GM19351 (cell line): ENCODE measurements around the gene CBLN3.
"Not testable (repeated sequence)": the region's sequence is repeated elsewhere in the genome, so short reads cannot be mapped to it uniquely, and the experiment has no call there.

Experiments used
- ATAC-seq: cut with Tn5 transposase; IDR thresholded peaks from one replicate; pipeline ENCODE4 v1.9.1; 2021; ENCODE audit warnings: mild to moderate bottlenecking, moderate library complexity; ENCODE audit not compliant: unreplicated experiment

The CBLN3 gene

DNA sequence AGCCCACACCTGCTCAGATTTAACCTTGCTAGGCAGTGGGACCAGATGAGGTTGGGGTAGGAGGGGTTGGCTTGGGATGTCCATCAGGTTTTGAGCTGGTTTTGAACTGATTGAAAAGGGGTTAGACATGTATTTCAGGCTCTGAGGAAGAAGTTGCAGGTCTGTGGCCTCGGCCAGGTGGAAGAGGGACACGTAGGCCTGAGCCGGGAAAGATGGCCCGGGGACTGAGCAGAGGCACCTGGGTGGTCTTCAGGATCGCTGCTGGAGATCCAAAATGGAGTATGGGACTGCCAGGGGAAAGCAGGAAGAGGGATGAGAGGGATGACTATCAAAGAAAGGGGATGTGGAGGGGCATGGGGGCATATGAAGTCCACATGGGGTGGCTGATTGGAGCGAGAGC lies 23.1 kb downstream of the CBLN3 start:
- ATAC-seq: no peak

DNA sequence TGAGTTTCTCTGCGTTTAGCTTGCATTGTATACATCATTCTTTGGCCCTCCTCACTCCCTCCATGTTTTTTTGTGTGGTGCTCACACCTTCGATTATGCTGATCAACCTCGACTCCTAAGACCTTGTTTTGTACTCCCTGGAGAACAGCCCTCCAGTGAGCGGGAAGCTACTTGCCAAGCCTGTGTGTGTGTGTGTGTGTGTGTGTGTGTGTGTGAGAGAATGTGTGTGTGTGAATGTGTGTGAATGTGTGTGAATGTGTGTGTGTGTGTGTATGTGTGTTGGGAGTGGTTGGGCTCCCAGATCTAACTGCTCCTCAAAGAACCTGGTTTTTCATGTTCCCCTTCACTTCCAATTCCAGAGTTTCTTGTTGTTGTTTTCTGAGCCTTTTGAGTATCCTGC lies 24.7 kb downstream of the CBLN3 start:
- no peak for ATAC-seq

DNA sequence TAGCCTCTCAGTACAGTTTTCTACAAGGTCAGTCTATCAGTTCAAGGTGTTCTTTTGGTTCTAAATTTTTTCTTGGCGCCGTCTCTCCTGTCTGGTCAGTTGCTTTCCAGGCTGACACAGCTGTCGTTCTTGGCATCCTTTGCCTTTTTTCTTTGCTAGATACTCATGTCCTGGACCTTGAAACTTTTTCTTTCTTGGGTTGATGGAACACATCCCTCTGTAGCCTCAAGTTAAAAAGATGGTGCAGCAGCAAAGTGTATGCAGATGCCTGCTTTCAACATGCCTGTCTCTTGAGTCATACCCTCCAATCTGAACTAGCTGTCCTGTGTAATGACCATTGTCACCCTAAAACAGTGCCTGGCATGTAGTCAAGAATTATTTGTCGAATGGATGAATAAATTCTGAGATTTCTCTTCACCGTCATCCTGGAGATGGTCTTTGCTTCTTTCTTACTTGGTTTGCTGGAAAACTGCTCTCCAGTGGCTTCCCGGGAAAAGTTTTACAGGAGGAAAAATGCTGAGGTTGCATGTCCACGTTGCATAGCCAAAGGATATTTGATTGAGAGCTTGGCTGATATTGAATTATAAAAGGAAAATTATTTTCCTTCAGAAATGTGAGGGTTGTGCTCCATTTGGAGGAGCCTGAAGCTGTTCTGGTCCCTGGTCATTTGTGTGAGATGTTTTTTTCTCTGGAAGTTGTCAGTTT lies 26.0 kb downstream of the CBLN3 start:
- no peak for ATAC-seq

DNA sequence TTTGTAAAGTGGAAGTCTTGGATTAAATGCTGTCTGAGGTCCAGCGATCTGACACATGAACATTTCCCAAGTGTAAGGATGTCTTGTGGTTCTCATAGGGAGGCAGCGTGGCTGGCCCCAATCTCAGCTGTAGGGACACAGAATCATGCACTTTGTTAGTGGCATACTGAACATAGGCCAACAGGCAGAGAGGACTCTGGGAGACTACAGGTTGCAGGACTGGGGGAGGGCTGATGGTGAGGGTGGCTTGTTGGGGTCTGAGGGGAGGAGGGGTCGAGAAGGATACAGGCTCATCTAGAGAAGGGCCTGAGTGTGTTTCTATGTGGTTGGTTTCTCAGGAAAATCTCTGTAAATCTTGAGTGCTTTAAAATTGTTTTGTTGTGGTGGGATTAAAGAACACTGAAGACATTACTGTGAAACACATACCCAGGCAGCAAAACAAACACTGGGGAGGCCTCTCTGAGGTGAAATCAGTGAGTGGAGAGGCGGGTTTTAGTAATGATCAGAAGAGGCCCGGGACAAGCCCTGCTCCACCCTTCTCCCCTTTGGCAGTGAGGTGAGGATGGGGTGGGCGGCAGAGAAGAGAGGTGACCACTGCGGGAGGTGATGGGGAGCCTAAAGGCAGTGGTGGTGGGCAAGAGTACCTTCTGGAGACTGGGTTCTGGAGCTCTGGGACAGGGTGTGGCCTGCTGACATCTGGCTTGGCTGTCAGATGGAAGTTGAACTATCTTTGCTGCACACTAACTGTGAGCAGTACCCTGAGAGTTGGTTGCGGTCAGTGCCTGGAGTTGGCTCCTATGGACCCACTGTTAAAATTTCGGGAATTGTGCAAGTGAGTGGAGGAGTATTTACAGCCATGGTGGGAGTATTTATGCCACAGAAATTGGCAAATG lies 27.4 kb downstream of the CBLN3 start:
- no peak for ATAC-seq

DNA sequence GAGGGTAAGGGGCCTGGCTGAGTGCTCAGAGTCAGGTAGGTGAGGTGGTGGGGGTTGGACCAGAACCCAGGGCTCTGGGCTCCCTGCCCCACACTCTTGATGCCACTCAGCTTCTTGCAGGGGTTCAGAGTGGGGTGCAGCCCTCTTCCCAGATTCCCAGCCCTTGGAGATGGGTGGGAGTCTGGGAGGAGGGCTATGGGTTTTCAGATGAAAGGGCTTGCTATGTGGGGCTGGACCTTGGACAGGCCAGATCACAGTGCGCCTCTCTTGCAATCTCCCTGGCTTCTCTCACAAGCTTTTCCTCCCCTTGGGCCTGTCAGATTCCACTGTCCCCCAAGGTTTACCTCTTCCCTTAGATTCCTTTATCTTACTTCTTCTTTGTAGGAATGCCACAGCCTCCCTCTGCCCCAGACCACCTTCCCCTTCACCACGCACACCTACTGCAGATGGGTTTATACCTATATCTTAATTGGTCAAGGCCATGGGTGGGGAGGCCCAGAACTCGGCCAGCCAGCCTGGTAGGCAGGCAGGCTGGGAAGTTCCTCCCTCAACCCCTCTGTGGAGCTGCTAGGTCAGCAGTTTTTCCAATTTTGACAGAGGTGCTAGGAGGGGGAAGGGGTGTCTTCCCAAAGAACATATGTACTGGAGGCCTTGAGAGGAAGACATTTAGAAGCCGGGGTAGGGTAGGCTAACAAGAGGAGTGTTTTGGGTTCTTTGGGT lies 29.3 kb downstream of the CBLN3 start:
- no peak for ATAC-seq

DNA sequence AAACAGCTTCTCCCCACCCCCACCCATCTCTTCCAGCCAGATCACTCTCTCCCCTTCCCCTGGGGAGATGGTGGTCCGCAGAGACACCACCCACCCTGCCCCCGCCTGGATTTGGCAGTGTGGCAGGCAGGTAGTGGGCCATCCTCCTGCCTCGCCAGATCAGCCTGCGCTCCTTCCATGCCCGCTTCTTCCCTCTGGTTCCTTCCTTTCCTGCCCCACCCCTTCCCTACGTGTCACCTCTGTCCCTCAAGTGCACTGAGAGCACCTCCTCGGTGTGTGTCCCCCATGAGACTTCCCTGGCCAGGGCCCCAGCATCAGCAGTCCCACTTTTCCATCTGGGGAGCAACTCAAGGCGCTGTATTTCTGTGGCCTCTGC lies 30.0 kb downstream of the CBLN3 start:
- ATAC-seq: no peak

DNA sequence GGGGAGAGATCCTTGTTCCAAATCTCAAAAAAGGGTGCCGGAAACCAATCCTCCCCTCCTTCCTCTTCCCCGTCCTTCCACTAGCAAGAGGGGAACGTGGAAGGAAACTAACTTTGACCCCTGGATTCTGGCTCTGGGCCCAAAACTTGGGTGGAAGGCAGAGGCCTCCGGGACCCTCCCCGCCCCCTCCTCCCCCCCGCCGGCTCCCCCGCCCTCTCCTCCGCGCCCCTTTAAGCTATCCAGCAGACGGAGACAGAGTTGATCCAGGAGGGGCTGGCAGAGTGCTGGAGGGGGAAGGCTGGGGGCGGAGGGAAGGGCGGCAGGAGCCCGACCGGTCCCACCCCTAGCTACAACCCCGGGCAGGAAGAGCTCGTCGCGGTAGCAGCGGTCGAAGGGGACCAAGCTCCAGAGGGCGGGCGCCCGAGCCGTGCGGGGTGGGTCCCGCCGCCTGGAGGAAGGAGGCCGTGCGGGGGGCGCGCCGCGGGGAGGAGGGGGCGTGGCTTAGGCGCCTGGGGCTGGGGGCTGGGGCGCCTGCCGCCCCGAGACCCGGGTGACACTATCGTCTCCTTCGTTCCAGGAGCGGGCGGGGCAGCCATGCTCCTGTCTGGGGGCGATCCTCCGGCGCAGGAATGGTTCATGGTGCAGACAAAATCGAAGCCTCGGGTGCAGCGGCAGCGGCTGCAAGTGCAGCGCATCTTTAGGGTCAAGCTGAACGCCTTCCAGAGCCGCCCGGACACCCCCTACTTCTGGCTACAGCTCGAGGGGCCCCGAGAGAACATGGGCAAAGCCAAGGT lies 30.6 kb downstream of the CBLN3 start, which contains the start of gene NYNRIN:
Gene NYNRIN, plus strand, starts transcription at position 351 of the 794 bp plus-strand sequence. Its CDS starts 244 bp downstream, at position 595.
- ATAC-seq: no peak

DNA sequence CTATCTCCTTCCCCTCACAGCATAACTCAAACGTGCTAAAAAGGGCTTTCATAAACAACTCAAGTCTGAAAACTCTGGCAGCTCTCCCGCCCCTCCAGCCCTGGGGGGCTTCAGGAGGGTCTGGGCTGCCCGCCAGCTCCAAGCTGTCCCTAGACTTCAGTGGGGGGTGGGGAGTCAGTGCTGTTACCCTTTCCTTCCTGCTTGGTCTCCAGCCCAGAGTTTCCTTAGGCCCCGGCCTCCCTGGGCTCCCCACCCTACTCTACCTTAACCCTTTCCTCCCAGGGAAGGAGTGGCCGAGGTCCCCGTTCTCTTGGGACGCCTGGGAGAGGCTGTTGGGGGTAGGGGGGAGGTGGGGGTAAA lies 31.2 kb downstream of the CBLN3 start:
- no peak for ATAC-seq

DNA sequence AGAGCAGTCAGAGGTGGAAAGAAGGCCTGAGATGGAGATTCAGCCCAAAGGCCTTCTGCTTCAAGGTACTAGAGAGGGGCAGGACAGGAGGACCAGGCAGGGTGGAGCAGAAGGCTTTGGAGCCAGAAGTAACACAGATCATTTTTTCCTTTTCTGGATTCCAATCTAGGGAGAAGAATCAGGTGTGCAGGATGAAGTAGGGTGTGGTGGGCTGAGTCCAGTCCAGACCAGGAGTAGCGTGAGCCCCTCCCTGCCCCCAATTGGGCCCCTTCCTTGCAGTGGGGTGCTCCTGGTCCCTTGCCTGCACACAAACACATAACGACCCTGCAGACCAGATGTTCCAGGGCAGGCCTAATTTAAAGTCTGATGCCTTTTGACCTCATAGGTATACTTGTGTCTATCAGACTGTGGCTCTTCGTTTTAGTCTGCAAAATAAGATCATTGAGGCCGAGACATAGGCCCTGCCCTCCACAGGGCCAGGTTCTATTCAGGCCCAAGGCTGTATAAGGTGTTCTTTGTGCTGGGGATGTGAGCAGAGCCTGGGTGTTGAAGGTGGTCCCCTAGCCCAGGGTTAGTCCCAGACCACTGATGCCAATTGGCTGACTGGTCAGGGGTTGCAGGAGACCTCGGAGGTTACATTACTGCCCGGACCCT lies 31.7 kb downstream of the CBLN3 start:
- no peak for ATAC-seq

DNA sequence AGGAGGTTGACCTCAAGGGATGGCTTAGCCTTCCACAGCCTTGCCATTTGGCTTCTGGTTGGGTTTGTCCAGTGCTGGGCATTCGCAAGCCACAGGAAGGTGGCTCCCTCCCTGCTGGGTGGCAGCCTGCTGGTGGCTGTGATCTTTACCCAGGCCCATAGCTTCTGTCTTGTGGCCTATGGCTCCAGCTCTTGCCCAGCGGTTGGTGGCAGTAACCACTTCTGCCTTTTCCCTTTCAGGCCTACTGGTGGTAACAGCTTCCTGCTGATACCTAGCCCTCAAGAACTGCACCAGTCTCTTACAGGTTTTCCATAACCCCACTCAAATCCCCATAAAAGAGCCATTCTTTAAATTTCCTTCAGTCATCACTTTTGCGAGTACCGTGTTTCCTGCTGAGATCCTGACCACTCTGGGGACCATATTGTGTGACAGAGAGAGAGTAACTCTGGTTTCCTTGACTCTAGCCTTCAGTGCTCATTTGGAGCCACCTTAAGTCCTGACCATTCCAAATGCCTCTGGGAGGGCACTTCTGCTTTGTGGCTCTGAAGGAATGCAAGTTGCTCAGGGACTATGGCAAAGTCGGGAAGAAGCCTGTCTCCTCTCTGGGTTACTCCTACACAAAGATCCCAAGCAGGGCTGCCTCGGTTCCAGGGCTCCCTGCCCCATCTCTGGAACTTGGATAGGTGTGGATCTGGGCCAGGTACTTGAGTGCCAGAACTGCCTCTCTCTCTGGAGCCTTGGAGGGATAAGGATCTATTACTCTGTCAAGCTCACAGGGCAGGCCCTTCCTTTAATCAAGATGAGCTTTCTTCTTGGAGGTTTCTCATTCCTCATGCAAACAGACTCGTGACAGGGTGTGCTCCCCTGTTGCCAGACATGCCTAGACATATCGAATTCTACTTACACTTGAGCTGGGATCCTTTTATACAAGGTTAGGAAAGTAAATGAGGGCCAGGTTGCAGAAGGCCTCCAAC lies 33.6 kb downstream of the CBLN3 start:
- no peak for ATAC-seq

DNA sequence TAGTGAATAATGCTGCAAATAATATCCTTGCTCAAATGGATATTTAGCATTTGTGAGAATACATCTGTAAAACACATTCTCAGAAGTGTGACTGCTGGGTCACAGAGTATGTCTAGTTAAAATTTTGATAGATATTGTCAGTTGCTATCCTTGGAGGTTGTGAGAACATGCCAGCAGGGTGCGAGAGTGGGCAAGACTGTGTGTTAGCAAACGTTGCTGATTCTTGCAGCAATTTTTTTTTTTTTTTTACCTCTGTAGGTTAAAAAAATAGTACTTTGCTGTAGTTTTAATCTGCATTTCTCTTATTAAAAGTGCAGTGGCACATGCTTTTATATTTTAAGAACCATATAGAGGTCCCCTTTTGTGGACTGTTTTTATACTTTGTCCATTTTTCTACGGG lies 35.2 kb downstream of the CBLN3 start:
- ATAC-seq: no peak

DNA sequence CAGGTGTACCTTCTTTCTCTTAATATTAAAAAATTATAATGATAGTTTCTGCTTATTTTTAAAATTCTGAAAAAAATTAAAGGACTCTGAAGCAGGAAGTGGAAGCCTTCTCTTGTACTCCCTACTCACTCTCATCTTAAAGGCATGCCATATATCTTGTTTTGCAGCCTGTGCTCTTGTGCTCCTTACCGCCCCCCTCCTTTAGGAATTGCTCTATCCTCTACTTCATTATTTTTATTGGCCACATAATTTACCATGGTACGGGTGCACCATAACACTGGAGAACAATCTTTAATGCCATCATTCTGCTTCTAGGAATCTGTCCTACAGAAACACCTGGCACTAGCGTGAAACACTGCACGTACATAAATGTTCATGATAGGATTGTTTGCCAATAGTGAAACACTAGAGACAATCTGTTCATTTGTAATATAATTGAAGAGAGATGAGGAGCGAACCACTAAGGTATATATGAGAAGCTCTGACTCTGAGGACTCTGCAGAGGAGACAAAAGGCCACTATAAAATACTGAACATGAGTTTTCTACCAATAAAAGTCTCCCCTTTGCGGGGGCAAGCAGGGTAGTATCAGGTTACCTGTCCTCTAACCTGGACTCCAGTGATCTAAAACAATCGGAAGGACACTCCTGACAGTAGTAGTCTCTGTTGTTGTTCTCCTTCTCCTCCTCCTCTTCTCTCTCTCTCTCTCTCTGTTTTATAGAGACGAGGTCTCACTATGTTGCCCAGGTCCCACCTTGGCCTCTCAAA lies 37.0 kb downstream of the CBLN3 start:
- ATAC-seq: no peak

DNA sequence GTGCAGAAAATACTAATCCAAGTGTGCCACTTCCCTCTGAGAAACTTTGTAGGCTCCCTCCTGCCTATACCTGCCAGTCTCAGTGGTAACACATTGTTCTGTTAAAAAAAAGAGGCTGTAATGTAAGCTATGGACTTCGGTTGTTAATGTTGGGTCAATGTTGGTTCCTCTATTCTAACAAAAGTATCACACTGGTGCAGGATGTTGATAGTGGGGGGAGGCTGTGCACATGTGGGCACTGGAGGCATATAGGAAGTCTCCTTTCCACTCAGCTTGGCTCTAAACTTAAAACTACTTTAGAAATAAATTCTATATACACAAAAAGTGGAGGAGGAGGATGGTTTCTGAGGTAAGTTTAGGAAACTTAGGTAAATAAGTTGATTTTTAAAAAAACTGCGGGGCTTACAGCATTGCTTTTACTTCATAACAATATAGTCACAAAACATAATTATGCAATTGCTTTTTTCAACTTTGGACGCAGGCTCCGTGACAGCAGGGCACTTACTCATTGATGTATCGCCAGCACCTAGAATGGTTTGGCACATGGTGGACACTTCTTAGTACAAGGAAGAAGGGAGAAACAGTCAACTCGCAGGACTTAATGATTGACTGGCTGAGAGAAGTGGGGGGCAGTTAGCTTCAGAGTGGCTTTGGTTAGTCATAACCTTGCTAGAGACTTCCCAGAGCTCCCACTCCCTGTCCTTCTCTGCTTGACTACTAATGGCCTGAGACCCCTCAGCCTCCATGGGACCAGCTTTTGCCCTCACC lies 38.6 kb downstream of the CBLN3 start:
- ATAC-seq: no peak

DNA sequence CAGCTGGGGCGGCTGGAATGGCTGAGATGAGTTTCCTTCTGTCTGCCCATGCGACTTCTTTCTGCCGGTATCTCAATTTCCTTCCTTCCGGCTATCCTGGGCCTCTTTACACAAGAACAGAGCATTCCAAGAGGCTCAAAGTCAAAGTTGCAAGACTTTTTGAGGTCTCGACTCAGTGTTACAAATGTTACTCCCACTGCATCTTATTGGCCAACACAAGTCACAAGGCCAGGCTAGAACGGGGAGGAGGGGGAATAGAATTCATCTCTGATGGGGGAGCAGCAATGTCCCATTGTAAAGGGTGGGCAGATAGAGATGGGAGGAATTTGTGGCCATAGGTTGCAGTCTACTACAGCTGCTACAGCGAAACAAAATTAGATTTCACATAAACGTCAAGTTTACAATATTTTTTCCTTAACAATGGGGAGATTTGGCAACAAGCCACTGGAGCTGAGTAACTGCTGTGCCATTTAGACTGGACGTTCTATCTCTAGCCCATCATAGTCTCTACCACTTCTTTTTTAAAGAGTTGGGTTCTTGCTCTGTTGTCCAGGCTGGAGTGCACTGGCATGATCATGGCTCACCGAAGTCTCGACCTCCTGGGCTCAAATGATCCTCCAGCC lies 40.1 kb downstream of the CBLN3 start:
- no peak for ATAC-seq

DNA sequence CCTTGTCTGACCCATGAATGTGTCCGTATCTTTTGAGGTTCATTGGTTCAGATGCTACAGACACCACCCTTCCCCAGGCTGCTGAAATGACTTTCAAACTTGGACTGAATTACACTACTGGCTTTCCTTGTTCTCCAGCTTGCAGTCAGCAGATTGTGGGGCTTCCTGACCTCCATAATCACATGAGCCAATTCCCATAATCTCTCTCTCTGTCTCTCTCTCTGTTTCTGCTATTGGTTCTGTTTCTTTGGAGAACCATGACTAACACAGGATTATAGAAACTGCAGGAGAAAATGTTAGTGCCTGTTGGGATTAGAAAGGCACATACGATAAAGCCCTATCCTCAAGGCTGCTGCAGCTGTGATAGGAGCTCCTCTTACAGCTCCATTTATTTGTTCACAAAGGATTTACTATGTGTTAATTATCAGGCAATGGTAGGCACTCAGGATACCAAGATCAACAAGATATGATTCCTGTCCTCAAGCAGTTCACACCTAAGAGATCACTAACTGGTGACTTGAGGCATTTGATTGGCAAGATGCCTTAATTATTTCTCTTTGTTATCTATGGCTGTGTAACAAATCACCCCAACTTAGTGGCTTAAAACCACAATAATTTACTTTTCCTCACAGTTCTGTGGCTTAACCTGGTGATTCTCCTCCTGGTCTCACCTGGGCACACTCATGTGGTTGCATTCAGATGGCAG lies 40.8 kb downstream of the CBLN3 start:
- no peak for ATAC-seq

DNA sequence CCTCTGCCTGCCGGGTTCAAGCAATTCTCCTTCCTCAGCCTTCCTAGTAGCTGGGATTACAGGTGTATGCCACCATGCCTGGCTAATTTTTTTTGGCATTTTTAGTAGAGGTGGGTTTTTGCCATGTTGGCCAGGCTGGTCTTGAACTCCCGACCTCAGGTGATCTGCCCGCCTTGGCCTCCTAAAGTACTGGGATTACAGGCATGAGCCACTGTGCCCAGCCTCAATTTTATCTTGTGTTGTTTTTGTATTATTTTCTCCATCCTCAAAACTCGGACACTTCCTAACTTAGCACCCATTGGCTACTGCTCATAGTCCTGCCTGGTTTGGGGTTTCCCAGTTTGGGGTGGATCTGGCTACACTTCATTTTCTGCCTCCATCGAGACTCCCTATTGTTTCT lies 41.9 kb downstream of the CBLN3 start:
- ATAC-seq: not testable (repeated sequence)

DNA sequence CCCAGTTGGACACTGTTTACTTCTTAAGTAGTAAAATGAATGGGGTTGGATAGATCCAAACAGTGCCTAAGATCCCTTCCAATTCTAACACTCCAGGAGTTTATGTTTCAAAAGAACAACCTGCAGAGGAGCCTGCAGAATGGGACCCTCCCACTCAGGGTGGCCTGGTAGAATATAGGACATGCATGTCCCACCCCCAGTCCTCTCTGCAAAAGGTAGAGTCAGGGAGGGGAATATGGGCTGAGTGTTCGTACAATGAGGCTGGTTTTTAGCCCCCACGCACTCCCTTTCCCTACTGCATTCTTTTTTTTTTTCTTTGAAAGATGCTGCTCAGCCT lies 42.5 kb downstream of the CBLN3 start:
- no peak for ATAC-seq
